ENCODE results near the gene HDDC3. TPM values are rescaled to one million over a fixed set of nuclear protein-coding genes. Genes with fewer than 3 reads are reported as not detected.
A peak's percentile ranks its signal among the peaks of the same experiment; 100 is the strongest.

HDDC3 gene
- total RNA-seq, 1 experiment from 2014 or later = 13.2 TPM

DNA sequence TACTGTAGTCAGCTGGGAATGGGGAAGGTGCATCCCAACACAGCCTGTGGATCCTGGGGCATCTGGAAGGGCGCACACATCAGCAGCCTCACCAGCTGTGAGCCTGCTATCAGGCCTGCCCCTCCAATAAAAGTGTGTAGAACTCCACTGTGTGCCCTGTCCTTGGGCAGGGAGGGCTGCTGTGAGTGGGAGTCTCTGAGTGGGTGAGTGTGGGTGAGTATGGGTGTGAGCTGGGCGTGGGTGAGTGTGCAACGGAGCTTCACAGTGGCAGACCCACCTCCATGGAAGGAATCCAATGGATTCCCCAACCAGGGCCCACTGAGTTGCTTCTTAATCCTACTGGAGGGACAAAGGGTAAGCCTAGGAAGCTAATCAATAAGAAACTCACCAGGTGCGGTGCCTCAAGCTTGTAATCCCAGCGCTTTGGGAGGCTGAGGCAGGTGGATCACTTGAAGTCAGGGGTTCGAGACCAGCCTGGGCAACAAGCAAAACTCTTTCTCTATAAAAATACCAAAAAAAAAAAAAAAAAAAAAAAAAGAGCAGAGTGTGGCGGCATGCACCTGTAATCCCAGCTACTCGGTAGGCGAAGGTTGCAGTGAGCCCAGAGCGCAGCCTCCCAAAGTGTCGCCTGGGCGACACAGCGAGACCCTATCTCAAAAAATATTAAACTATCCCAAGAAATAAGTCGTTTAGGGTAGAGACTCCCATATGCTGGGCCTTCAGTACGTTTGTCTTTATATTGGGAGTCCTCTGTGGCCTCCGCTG lies 21.8 kb upstream of the HDDC3 start:
- no peak for DNase-seq (ENCODE audit: low read depth)

DNA sequence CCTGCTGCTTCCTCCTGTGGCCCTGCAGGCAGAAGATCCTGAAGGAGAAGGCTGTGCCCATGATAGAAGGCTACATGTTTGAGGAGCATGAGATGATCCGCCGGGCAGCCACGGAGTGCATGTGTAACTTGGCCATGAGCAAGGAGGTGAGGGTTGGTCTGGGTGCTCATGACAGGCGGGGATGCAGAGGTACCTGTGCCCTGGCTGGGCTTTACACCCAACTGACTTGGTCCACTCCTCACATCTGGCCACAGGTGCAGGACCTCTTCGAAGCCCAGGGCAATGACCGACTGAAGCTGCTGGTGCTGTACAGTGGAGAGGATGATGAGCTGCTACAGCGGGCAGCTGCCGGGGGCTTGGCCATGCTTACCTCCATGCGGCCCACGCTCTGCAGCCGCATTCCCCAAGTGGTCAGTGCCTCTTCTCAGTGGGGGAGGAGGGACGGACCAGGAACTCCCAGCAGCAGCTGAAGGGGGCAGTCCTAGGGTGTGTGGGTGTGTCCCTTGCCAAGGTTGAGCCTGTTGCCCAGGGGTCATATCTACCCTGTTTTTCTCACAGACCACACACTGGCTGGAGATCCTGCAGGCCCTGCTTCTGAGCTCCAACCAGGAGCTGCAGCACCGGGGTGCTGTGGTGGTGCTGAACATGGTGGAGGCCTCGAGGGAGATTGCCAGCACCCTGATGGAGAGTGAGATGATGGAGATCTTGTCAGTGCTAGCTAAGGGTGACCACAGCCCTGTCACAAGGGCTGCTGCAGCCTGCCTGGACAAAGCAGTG lies 20.7 kb upstream of the HDDC3 start:
- no peak for DNase-seq (ENCODE audit: low read depth)

DNA sequence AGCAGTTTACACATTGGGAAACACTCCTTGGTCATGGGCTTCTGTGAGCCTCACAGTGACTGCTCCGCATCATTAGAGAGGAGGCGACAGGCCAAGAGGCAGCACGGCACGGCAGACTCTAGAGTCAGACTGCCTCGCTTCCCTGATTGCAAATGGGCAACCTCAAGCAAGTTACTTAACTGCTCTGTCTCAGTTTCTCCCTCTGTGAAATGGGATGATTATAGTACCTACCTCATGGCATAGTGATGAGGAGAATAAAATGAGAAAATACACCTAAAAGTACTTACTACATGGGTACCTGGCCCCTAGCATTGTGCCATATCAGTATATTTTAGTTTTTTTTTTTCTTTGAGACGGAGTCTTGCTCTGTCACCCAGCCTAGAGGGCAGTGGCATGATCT lies 18.3 kb upstream of the HDDC3 start:
- no peak for DNase-seq (ENCODE audit: low read depth)

DNA sequence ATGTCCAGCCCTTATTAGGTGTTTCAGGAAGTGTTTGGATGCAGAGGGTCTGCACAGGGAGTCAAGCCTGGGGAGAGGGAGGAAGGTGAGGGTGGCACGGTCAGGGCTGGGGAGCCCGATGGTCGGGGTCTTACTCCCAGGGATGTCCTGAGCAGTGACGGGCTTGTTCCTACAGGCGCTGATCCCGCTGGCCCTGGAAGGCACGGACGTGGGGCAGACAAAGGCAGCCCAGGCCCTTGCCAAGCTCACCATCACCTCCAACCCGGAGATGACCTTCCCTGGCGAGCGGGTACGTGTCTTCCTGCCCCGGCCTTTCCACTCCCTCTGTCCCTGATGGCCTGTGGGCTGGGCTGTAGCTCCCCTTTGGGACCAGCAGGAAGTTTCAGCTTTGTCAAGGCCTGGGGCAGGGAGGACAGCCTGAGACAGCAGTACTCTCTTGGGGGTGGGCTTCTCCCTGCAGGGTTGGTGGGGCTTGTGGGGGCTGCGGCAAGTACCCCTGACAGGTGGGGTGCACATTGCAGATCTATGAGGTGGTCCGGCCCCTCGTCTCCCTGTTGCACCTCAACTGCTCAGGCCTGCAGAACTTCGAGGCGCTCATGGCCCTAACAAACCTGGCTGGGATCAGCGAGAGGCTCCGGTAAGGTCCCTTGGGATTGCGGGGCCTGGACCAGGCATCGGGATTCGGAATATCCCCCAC lies 17.8 kb upstream of the HDDC3 start:
- DNase-seq (ENCODE audit: low read depth) = no peak

DNA sequence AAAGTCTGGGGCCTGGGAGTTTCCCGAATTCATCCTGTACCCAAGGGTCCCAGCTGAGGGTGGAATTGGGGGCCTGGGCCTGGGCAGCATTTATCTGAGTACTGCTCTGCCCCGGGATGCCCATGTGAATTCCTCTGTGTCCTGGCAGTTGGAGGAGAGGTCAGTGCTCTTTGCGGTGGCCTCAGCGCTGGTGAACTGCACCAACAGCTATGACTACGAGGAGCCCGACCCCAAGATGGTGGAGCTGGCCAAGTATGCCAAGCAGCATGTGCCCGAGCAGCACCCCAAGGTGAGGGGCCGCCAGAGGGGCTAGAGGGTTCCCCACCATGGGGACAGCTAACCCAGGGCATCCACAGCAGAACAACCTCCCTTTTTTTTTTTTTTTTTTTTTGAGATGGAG lies 16.2 kb upstream of the HDDC3 start:
- DNase-seq (ENCODE audit: low read depth) = no peak

DNA sequence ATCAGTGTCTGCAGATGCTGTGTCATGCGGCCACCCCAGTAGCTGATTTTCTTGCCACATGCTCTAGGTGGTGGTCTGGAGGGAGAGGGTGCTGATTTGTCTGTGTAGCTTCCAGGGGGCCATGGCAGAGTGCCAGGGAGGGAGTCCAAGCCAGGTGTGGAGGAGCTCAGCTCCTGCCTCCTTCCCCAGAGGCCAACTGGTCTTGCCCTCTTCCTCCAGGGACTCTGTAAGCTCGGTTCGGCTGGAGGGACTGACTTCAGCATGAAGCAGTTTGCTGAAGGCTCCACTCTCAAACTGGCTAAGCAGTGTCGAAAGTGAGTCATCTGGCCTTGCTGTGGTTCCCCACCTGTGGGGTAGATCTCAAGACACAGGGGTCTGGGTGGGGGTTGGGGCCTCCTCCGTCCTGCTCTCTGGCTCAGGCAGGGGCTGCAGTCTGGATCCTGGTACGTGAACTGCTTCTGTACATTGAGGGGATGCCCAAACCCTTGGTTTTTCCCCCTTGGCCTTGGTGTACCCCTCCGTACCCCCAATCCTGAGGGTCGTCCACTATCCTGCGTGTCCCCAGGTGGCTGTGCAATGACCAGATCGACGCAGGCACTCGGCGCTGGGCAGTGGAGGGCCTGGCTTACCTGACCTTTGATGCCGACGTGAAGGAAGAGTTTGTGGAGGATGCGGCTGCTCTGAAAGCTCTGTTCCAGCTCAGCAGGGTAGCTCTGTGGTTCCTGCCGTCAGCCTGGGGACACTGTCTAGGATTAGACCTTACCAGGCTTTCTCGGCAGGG lies 15.4 kb upstream of the HDDC3 start:
- no peak for DNase-seq (ENCODE audit: low read depth)

DNA sequence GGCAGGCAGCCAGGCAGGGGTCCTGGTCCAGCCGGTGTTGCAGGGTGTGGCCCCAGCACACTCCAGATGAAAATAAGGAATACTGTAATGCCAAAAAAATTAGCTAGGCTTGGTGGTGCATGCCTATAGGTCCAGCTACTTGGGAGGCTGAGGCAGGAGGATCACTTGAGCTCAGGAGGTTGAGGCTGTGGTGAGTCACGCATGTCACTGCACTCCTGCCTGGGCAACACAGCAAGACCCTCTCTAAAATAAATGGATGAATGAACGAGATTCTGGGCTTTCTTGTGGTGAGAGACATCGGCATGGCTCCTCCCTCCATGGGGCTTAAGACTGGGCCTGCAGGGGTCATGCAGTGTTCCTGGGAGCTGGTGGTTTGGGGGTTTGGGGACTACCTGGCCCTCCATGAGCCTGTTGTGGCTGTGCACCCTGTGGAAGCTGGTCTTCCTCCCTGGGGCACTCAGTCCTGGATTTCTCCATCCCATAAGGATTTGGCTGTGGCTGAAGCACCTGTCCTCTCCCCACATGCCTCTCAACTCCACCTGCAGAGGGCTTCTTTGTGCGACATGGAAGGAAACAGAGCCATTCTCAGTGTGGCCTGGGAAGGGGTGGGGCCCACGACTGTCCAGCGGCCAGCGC lies 14.7 kb upstream of the HDDC3 start:
- no peak for DNase-seq (ENCODE audit: low read depth)

DNA sequence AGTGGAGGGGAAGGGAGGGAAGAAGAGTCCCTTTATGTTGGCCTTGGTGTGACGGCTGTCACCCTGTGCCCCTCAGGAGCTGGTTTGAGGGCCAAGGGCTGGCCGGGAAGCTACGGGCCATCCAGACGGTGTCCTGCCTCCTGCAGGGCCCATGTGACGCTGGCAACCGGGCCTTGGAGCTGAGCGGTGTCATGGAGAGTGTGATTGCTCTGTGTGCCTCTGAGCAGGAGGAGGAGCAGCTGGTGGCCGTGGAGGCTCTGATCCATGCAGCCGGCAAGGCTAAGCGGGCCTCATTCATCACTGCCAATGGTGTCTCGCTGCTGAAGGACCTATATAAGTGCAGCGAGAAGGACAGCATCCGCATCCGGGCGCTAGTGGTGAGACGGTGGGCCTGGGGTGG lies 14.2 kb upstream of the HDDC3 start:
- no peak for DNase-seq (ENCODE audit: low read depth)

DNA sequence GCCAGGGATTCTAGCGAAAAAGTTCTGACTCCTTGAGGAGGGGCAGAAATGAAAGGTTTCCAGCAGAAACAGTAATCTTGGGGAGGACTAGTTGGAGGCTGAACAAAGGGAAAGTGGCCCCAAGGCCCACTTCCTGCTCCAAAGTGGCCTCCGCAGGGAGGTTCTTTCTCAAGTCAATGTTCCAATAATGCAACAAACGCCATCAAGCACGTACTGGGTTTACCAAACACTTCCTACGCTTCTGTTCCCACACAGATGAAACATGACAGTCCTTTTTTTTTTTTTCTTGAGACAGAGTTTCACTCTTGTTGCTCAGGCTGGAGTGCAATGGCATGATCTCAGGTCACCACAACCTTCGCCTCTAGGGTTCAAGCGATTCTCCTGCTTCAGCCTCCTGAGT lies 12.7 kb upstream of the HDDC3 start:
- DNase-seq (ENCODE audit: low read depth) = no peak

DNA sequence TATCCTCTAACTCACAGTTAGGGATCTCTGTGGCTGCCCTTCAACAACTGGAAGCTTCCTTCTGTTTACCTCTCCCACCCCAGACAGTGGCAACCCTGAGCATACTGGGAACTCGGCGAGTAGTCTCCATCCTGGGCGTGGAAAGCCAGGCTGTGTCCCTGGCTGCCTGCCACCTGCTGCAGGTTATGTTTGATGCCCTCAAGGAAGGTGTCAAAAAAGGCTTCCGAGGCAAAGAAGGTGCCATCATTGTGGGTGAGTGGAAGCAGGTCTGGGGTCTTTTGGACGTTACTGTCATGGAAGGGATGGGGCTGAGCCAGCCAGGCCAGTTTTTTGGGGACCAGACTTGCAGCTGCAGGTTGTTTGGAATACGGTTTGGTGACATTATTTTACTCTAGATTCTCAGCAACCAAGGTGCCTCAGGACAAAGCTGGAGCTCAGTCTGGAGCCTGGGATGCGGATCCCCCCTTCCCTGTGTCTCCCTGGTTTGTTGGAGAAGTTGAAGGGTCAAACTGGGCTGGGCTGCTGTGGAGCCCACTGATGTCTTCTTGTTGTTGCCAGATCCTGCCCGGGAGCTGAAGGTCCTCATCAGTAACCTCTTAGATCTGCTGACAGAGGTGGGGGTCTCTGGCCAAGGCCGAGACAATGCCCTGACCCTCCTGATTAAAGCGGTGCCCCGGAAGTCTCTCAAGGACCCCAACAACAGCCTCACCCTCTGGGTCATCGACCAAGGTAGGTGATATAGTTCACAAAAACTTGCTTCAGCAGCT lies 10.2 kb upstream of the HDDC3 start:
- no peak for DNase-seq (ENCODE audit: low read depth)

DNA sequence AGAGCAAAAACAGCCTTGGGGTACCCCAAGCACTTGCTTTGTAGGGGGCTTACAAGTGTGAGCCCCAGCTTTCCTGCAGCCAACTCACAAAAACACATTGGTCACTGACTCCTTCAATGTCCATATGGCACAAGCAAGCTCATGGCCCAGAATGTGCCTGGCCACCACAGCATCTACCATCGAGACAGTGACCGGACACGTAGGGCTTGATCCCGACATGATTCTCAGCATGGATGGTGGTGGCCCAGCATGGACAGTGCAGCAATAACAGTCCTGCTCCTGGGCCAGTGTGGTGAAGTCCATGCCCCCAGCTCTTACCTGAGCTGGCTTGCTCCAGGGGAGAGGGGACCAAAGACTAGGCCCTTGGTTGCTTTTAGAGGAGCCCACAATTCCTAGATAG lies 8.7 kb upstream of the HDDC3 start:
- DNase-seq (ENCODE audit: low read depth) = no peak

DNA sequence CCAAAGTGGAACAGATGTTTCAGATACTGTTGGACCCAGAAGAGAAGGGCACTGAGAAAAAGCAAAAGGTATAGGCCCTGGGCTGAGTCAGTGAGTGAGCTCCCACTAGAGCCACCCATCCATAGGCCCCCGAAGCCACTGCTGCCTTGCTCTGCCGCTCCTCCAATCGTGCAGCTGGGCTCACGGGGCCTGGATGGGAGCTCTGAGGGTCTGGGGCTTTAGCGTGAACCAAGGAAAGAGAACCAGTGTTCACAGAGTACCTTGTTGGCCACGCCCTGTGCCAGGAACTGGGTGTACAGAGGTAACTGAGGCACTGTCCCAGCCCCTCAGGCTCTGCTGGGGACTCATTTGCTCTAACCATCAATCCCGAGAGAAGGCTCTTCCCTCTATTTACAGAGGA lies 7.4 kb upstream of the HDDC3 start:
- DNase-seq (ENCODE audit: low read depth) = no peak

DNA sequence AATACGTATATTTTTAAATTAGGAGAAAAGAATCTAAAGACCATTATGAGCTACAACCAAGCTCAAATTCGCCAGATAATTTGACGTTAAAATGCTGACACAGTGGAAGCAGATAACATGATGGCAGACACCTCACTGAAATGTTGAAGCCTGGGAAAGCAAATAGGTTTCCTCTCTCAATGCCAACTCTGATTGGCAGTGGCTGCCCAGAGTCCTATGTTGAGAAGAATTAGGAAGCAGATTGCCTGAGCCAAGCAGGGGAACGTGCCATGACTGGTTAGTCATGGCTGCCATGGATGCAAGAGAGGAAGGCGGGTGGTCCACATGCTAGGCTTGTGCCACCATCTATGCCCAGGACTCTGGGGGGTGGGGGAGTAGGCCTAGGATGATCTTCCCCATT lies 5.9 kb upstream of the HDDC3 start:
- no peak for DNase-seq (ENCODE audit: low read depth)

DNA sequence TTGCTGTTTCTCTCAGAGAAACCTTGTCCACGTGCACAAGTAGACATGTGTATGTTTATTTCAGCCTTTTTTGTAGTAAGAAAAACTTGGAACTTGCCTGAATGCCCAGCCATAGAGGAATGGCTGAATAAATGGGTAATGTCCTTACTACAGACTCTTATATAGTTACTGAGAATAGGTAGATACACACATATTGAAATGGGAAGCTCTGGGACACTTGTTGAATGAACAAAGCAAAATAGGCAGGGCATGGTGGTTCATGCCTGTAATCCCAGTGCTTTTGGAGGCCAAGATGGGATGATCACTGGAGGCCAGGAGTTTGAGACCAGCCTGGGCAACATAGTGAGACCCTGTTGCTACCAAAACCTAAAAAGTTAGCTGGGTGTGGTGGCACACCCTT lies 4.5 kb upstream of the HDDC3 start:
- no peak for DNase-seq (ENCODE audit: low read depth)

DNA sequence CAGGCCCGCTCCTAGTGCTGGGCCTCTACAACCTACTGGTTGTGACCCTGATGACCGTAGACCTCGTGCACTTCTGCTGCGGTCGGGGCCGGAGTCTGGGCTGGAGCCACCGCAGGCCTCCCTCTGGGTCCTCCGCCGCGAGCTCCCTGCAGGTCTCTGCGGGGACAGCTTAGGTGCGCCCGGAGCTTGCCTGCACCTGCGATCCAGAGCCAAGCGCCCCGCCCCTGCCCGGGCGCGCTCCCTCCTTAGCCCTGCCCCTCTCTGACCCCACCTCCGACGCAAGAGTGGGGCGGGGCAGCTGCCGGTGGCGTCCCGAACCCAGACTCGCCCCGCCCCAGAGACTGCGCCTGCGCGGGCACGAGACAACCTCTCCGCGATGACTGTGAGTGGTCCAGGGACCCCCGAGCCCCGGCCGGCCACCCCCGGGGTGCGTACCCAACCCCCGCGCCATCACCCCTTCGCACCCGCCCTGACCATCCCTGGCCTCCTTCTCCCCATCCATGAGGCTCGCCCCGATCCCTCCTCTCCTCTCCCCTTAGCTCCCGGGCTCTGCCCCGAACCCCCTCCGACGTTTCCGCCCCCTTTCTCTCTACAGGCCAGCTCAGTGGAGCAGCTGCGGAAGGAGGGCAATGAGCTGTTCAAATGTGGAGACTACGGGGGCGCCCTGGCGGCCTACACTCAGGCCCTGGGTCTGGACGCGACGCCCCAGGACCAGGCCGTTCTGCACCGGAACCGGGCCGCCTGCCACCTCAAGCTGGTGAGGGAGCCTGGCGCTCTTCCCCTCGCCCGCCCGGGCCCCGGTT lies 2.8 kb upstream of the HDDC3 start, which contains the start of gene UNC45A:
UNC45A (plus strand) TSS at position 337 of the 803 bp plus-strand sequence; CDS start at position 377, 40 bp downstream.
- peak; percentile 83 for DNase-seq (ENCODE audit: low read depth)

DNA sequence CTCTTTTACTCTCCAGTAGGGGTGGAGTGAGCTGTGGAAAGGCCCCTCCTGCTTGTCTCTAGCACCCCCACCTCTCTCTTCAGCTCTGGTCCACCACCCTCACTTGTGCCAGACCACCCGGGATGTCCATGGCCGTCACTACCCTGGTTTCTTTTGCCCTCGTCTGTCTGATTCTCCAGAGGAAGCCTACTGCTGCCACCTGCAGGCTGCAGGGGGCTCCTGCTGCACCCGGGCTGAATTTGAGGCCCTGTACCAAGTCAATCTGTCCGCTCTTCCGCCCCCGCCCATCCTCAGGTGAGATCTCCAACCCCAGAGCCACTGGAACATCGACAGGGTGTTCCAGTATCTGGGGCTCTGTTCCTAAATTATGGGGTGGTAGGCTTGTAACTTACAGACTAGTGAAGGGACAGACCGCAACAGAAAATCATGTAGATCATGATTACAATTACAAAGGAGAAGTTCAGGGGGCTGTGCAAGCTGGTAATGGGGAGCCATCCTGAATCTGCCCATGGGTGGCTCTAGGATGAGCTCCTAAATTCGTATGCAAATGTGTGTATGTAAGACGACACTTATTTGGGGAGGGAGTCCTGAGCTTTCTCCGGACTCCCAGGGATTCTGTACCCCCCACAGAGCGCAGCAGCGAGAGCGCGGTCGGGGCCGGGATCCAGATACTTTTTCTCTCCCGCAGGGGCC lies 2.1 kb upstream of the HDDC3 start:
- peak; percentile 77 for DNase-seq (ENCODE audit: low read depth)

DNA sequence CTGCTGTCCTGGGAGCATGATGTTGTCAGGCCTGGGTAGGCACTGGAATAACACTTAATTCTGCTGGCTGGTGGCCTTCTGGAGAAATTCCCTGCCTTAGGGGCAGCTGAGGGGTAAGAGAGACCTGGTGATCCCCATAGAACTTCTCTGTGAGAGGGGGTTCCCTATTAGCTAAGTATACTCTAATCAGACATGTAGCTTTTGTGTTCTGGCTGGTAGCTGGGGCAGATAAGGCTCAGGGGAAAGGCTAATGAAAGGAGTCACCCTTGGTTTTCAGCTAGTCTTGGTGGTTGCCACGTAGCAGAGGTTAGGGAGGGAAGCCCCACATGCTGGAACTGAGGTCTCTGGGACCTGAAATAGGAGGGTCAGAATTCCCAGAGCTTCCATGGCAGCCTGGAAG lies 952 bp upstream of the HDDC3 start:
- DNase-seq (ENCODE audit: low read depth) = no peak

DNA sequence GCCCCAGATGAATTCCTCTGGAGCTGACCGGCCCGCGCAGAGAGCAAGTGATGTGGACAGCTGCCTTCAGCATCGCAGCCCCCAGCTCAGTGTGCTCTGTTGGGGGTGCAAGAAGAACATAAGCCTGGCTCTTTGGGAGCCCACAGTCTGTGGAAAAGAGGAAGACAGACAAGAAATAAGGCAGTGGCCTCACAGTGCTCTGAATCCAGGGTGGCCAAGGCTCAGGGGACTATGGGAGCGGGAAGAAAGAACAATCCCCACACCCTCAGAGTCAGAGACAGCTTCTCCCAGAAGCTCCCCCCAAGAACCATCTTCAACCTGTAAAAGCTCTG lies 277 bp upstream of the HDDC3 start:
- DNase-seq (ENCODE audit: low read depth) = no peak

DNA sequence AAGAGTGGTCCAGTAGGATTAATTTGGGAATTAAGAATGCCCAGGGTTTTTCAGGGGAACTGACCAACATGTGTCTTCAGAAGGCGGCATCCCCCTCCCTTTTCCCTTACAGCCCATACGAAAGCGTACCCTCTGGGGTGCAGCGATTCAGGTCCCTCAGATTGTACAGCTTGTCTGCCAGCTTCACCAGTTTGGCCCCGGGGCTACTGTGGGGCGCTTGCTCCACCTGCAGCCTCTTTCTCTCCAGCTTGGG lies 848 bp downstream of the HDDC3 start:
- DNase-seq (ENCODE audit: low read depth) = no peak

Data from LHCN-M2 (cell line).